HepG2 (cell line): ENCODE data around the gene GPN2. TPM values are rescaled to one million over a fixed set of nuclear protein-coding genes. Genes with fewer than 3 reads are reported as not detected.

Experiments used
- DZIP1 ChIP-seq: sonication (generic); formaldehyde crosslinking; IDR thresholded peaks from 2 replicates; pipeline ENCODE4 v1.5.0; 2020; ENCODE audit warnings: mild to moderate bottlenecking, missing genetic modification reagents
- PRDM15 ChIP-seq: sonication (generic); formaldehyde crosslinking; IDR thresholded peaks from 2 replicates; pipeline ENCODE4 v1.4.0; 2020; ENCODE audit warnings: missing genetic modification reagents
- RAD51 ChIP-seq: fragments of 450-650 bp; IDR thresholded peaks from 2 replicates; pipeline ENCODE4 v1.6.1; 2016; ENCODE audit warnings: borderline replicate concordance
- SETDB1 ChIP-seq: sonication (generic); formaldehyde crosslinking; IDR thresholded peaks from 2 replicates; pipeline ENCODE4 v1.5.1; 2020; ENCODE audit warnings: missing genetic modification reagents, mild to moderate bottlenecking, borderline replicate concordance
- ZNF607 ChIP-seq: sonication (generic); formaldehyde crosslinking; IDR thresholded peaks from 2 replicates; pipeline ENCODE4 v1.5.1; 2020; ENCODE audit warnings: missing genetic modification reagents, mild to moderate bottlenecking, borderline replicate concordance
- ZNF687 ChIP-seq: sonication (generic); formaldehyde crosslinking; IDR thresholded peaks from 2 replicates; pipeline ENCODE4 v1.5.1; 2020; ENCODE audit warnings: mild to moderate bottlenecking, missing genetic modification reagents, moderate library complexity
- polyA plus RNA-seq, 8 experiments: library from polyadenylated mRNA; depleted of rRNA in 3 of 8; stranded (reverse) in 7 of 8; unstranded in 1 of 8; fragments of >200 nt; fragmentation: Illumina TruSeq in 4 of 8; extraction: Trizol in 4 of 8; gene quantifications; 2 replicates each; pipeline versions ENCODE4 v1.2.1 to v1.2.3, GENCODE V29; 2011 to 2016; ENCODE audit warnings: low read depth in 4 of 8, missing spikeins in 1 of 8, mixed read lengths in 1 of 8; ENCODE audit not compliant: insufficient read depth in 1 of 8
- total RNA-seq, 5 experiments: library from RNA; depleted of rRNA; stranded (reverse); fragments of >200 nt; fragmentation: Illumina TruSeq; extraction: Trizol; gene quantifications; 2 replicates each; pipeline ENCODE4 v1.2.3, GENCODE V29; 2016; ENCODE audit warnings: low read depth in 1 of 5
- TF ChIP-seq, protein P1 (sequence below): IDR thresholded peaks from 2 replicates; pipeline ENCODE4 v1.6.1; 2012; ENCODE audit warnings: low read length, improper control_type of control experiment
- TF ChIP-seq, protein P2 (sequence below): sonication (generic); formaldehyde crosslinking; IDR thresholded peaks from 2 replicates; pipeline ENCODE4 v1.5.1; 2020; ENCODE audit warnings: missing genetic modification reagents, mild to moderate bottlenecking, borderline replicate concordance
- TF ChIP-seq, protein P3 (sequence below): IDR thresholded peaks from 2 replicates; pipeline ENCODE4 v1.6.1; 2018; ENCODE audit warnings: missing genetic modification reagents

Gene GPN2
- total and polyA plus RNA-seq, 2 of the 13 experiments (the other 11 are each of a cell fraction or from before 2014, with no cell fraction given): 19.3 to 38.9 TPM

DNA sequence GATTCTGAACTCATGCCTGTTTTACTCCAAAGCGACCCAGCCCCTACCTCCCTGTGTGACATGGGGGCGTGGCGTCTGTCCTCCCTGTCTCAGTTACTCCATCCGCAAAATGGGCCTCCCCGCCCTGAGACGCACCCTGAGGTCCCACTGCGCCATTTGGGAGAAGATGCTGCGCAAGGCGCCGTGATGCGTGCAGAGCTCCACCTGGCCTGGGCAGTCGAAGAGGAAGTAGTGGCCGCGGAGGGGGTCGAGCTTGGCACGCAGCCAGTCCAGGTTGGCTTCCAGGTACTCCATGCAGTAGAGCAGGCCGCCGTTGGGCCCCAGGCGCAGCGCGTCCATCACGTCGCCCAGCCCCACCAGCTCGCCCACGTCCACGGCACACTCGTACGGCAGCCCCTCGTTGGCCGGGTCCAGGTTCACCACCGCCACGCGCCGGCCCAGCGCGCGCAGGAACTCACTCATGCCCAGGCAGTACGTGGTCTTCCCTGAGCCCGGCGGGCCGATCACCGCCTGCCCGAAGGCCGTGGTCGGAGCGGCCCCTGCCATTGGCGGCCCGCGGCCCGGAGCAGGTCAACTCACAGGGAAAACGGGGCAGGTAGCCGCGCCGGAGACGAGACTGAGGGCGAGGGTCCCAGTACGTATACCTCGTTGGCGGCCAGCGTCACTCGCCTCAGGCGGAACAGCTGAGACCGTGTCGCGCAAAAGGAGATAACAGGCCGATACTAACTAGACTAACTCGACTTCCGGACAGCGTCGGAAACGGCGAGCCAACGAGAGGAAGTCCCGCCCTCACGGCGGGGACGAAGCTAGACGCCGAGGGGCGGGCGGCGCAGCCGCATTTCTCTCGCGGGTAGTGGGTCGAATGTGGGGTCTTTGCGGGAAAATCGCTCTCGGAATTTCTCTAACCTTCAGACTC lies at the start of gene GPN2 (continued):
- TF ChIP-seq, protein P1, sequence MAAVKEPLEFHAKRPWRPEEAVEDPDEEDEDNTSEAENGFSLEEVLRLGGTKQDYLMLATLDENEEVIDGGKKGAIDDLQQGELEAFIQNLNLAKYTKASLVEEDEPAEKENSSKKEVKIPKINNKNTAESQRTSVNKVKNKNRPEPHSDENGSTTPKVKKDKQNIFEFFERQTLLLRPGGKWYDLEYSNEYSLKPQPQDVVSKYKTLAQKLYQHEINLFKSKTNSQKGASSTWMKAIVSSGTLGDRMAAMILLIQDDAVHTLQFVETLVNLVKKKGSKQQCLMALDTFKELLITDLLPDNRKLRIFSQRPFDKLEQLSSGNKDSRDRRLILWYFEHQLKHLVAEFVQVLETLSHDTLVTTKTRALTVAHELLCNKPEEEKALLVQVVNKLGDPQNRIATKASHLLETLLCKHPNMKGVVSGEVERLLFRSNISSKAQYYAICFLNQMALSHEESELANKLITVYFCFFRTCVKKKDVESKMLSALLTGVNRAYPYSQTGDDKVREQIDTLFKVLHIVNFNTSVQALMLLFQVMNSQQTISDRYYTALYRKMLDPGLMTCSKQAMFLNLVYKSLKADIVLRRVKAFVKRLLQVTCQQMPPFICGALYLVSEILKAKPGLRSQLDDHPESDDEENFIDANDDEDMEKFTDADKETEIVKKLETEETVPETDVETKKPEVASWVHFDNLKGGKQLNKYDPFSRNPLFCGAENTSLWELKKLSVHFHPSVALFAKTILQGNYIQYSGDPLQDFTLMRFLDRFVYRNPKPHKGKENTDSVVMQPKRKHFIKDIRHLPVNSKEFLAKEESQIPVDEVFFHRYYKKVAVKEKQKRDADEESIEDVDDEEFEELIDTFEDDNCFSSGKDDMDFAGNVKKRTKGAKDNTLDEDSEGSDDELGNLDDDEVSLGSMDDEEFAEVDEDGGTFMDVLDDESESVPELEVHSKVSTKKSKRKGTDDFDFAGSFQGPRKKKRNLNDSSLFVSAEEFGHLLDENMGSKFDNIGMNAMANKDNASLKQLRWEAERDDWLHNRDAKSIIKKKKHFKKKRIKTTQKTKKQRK: no peak
- TF ChIP-seq SETDB1 (CRISPR knock-in tag) (no peak), DZIP1 (CRISPR knock-in tag) (no peak), ZNF687 (CRISPR knock-in tag) (peak; percentile 97), ZNF607 (peak; percentile 79), PRDM15 (CRISPR knock-in tag) (peak; percentile 39; the same call in 1 of the 2 replicates), RAD51 (no peak)
- TF ChIP-seq, protein P2, sequence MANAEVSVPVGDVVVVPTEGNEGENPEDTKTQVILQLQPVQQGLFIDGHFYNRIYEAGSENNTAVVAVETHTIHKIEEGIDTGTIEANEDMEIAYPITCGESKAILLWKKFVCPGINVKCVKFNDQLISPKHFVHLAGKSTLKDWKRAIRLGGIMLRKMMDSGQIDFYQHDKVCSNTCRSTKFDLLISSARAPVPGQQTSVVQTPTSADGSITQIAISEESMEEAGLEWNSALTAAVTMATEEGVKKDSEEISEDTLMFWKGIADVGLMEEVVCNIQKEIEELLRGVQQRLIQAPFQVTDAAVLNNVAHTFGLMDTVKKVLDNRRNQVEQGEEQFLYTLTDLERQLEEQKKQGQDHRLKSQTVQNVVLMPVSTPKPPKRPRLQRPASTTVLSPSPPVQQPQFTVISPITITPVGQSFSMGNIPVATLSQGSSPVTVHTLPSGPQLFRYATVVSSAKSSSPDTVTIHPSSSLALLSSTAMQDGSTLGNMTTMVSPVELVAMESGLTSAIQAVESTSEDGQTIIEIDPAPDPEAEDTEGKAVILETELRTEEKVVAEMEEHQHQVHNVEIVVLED: peak; percentile 93
- TF ChIP-seq, protein P3, sequence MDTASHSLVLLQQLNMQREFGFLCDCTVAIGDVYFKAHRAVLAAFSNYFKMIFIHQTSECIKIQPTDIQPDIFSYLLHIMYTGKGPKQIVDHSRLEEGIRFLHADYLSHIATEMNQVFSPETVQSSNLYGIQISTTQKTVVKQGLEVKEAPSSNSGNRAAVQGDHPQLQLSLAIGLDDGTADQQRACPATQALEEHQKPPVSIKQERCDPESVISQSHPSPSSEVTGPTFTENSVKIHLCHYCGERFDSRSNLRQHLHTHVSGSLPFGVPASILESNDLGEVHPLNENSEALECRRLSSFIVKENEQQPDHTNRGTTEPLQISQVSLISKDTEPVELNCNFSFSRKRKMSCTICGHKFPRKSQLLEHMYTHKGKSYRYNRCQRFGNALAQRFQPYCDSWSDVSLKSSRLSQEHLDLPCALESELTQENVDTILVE (CRISPR knock-in tag): peak; percentile 71; the same call in 1 of the 2 replicates
